Mesenteric fat pad (tissue), 1 donor: ENCODE results near the gene KLF1. TPM values are rescaled to one million over a fixed set of nuclear protein-coding genes. Genes with fewer than 3 reads are reported as not detected.
A peak's percentile ranks its signal among the peaks of the same experiment; 100 is the strongest.
"Not testable (repeated sequence)": the region's sequence is repeated elsewhere in the genome, so short reads cannot be mapped to it uniquely, and the experiment has no call there.

ENCODE experiments used
- DNase-seq: peaks from one replicate; pipeline ENCODE4 v3.0.0-alpha.2; 2020; ENCODE audit warnings: low spot score
- total RNA-seq: library from RNA; stranded (reverse); fragmentation: NEBNext Ultra II Directional; extraction: Animal tissue kit (Norgen Biotek cat#: 25700); gene quantifications from one replicate; pipeline ENCODE4 v1.2.1, GENCODE V29; 2021
- donor health status: DM: yes; HTN: yes; CAD: no.

The KLF1 gene
- total RNA-seq, 1 donor from 2014 or later: not detected

DNA sequence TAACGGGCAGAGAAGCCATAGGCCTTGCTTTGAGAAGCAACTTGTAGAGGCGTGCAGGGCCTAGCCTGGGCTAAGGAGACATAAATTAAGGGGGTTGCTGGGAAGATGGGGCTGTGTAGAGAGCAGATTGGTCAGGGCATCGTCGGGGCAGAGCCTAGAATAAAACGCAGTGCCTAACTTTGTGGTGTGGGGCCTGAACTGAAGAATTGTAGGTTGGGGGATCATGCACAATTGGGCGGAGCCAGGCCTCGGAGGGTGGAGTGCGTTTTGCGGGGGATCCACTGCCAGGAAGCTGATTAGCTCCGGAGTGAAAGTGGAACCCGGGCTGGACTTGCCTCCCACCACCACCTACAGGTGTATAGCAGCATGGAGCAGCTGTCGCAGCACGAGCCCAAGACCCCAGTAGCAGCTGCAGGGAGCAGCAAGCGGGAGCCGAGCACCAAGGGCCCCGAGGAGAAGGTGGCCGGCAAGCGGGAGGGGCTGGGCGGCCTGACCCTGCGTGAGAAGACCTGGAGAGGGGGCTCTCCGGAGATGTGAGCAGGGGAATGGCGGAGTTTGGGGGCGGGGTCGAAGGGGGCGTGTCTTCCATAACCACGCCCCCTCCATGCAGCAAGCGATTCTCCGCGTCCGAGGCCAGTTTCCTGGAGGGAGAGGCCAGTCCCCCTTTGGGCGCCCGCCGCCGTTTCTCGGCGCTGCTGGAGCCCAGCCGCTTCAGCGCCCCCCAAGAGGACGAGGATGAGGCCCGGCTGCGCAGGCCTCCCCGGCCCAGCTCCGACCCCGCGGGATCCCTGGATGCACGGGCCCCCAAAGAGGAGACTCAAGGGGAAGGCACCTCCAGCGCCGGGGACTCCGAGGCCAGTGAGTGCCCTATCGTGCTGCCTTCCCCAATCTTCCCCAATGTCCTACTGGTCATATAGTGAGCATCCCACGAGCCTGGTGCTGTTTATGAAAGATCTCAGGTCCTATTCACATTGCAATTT lies 19.6 kb downstream of the KLF1 start:
- DNase-seq: no peak

DNA sequence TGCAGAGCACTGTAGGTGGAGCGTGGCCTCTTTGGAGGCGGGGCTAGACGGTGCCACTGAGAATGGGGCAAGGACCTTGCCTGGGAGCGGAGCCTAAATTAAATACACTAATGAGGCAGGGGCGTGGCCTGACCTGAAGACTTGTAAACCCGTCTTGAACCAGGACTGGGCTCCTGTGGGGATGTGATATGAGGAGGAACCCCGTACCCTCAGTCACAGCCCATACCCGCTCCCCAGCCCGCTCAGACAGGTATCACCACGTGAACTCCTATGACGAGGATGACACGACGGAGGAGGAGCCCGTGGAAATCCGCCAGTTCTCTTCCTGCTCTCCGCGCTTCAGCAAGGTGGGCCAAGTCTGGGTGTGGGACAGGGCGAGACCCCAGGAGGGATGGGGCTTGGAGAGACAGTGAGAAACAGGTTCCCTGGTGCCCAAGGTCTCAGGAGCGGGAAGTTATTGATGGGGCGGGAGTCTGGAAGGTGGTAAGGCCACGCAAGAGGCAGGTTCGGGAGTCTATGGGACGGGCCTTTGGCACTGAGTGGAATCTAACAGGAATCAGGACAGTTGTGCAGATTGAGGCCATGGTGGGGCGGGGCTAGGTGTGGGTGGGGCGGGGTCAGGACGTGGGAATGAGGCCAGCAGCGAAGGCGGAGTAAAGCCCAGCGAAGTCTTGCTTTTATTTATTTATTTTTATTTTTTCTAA lies 20.4 kb downstream of the KLF1 start:
- DNase-seq: no peak

DNA sequence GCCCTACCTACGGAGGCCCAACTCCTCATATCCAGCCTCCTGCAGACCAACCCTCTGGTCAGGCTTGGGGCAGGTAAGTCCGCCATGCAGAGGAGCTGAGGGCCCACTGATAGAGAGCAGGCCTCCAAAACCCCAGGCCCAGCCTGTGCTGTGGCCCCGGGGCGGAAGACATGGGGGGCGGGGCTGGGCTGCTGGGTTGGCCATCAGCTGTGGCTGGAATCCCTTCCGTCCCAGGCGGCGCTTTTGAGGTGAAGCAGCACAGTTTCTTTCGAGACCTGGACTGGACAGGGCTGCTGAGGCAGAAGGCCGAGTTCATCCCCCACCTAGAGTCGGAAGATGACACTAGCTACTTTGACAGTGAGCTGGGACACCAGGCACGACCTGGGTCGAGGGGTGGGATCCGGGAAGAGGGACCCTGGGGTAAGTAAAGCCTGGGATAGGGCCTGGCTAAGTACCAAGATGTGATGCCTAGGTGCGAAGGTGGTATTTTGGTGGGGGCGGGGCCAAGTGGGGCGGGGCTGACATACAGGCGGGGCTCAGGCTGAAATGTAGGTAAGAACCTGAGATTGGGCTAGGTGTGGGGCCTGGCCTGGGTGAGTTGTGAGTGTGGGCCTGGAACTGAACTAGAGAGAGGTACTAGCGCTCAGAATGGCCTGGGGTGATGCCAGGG lies 21.1 kb downstream of the KLF1 start:
- DNase-seq: no peak

DNA sequence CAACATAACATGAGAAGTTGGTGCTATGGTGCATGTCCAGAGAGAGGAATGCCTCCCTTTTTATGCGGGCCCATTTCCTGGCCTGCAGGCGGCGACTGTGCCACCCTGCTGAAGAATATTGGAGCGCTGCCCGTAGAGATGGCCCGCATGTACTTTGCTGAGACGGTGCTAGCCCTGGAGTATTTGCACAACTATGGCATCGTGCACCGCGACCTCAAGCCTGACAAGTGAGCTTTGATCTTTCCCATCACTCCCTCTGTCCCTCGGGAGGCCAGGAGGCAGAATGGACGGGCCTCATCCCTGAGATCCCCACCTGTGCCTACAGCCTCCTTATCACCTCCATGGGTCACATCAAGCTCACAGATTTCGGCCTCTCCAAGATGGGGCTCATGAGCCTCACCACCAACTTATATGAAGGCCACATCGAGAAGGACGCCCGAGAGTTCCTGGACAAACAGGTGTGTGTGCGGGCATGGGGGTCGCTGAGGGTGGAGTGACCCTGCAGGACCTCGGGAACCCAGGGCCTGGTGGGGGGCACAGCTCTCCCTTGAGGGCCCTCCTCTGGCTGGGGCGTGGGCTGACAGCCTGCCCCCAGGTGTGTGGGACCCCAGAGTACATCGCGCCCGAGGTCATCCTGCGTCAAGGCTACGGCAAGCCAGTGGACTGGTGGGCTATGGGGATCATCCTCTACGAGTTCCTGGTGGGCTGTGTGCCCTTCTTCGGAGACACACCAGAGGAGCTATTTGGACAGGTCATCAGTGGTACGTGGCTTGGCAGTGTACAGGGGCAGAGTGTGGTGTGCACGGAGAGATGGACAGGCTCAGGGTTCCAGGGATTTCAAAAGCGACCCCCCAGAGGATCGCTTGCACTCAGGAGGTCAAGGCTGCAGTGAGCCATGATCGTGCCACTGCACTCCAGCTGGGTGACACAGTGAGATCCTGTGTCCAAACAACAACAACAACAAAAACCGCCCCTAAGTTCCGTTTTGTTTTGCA lies 22.0 kb downstream of the KLF1 start:
- DNase-seq: no peak

DNA sequence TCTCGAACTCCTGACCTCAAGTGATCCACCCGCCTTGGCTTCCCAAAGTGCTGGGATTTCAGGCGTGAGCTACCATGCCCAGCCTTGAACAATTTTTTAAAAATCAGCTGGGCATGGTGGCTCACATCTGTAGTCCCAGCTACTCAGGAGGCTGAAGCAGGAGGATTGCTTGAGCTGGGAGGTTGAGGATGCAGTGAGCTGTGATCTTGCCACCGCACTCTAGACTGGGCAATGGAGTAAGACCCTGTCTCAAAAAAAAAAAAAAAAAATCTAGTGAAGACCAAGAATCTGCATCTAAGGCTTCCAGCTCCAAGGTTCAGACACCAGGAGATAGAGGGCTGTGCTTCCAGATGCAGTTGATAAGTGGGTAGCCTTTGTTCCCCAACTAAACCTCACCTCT lies 22.9 kb downstream of the KLF1 start:
- DNase-seq: no peak

DNA sequence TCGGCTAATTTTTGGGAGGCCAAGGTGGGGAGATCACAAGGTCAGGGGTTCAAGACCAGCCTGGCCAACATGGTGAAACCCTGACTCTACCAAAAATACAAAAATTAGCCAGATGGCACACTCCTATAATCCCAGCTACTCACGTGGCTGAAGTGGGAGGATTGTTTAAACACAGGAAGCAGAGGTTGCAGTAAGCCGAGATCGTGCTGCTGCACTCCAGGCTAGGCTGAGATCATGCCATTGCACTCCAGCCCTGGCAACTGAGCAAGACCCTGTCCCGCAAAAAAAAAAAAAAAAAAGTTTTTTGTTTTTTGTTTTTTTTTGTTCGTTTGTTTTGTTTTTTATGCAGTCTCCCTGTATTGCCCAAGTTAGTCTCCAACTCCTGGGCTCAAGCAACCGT lies 27.5 kb downstream of the KLF1 start:
- no peak for DNase-seq

DNA sequence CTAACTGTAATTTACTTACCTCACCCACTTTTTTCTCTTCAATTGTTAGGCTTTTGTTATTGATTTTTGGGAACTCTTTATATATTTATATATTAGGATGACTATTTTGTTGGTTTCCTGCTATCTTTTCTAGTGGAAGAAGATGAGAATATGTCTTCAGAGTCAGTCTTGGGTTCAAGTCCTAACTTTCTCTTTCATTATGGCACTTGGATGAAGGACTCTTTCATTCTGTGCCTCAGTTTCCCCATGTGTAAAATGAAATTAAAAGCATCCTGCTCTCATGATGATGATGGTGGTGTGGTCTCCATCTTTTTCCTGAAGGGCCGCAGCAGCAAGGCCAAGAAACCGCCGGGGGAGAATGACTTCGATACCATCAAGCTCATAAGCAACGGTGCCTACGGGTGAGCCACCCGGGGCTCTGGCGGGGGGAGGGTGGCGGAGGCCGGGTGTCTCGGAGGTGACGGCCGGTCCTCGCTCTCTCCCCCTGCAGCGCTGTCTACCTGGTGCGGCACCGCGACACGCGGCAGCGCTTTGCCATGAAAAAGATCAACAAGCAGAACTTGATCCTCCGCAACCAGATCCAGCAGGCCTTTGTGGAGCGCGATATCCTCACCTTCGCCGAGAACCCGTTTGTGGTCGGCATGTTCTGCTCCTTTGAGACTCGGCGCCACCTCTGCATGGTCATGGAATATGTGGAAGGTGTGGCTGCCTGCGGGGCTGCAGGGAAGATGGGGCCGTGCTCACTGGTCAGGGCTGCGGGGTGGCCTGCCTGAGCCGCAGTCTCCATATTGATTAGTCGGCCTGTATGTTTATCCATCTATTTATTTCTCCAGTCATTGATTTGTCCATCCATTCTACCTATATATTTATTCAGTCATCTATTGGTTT lies 28.7 kb downstream of the KLF1 start:
- DNase-seq: no peak

DNA sequence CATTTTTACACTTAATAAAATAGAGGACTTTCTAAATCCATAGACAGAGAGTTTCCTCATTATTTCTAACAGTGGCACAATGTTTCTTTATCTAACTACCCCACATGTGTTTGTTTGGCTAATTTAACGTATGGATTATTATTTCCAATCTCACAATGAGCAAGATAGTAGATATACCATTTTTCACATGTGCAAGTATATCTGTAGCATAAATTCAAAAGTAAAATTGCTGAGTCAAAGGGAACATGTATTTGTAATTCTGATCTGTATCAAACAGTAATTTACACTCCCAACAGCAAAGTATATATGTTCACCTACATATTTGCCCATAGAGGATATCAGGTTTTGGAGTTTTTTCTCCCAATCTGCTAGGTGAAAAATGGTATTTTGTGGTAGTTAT lies 30.3 kb downstream of the KLF1 start:
- no peak for DNase-seq

DNA sequence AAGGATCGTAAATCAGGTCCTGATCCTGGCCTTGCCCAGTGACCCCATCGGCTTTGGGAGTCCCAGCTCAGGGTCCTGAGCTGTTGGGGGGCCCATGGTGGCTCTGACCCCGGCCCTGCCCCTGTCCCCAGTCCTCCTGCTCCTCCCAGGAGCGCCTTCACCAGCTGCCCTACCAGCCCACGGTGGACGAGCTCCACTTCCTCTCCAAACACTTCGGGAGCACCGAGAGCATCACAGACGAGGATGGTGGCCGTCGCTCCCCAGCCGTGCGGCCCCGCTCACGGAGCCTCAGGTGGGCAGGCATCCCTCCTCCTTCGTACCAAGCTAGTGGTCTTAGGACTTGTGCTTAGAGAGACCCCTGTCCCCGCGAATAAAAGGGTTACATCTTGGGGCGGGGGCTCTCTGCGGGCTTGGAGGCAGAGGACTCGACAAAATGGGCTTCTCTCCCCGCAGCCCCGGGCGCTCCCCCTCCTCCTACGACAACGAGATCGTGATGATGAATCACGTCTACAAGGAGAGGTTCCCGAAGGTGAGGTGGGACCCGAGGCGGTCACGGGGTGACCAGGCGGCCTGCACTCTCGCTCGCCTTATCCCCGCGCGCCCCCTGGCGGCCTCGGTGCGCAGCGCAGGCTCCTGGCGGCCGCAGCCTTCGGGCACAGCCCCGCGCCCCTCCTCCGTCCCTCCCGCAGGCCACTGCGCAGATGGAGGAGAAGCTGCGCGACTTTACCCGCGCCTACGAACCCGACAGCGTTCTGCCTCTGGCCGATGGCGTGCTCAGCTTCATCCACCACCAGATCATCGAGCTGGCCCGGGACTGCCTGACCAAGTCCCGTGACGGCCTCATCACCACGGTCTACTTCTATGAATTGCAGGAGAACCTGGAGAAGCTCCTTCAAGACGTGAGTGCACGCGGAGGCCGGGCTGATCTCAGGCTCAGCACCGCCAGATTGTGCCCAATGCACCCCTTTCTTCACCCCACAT lies 39.6 kb downstream of the KLF1 start:
- peak; percentile 95 for DNase-seq

DNA sequence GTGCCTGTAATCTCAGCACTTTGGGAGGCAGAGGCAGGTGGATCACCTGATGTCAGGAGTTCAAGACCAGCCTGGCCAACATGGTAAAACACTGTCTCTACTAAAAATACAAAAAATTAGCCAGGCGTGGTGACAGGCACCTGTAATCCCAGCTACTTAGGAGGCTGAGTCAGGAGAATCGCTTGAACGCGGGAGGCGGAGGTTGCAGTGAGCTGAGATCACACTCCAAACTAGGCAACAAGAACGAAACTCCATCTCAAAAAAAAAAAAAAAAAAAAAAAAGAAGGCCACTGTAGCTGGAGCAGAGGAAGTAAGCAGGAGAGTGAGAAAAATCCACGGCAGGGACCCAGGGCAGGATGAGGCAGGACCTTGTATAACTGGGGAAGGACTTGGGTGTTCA lies 40.4 kb downstream of the KLF1 start:
- not testable (repeated sequence) for DNase-seq

DNA sequence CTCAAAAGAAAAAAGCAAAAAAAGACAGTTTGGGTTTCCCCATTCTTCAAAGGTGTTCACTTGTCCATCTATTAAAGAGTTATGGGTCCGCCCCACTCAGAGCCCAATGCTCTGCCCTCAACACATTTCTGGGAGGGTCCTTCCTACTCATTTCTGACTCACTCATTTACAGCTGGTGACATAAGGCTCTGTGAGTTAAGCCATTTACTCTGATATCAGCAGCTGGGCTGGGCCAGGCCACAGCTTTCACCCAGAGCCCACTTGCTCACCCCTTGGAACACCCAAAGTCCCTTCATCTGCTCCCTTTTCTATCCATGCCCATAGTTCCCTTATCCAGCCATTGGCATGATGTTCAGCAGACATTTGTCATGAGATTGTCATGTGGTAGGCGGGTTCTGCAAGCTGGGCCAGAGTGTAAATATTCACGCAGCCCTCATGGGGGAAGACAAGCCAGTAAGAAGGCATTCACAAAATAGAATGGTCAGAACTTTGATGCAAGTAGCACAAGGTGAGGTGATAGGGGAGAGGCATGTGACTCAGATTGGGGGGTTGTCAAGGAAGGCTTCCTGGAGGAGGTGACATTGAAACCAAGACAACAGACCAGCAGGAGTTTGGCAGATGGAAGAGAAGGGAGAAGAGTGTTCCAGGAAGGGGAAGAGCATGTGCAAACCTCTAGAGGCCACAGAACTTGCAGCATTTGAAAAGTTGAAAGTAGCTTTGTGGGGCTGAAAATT lies 42.8 kb downstream of the KLF1 start:
- no peak for DNase-seq

DNA sequence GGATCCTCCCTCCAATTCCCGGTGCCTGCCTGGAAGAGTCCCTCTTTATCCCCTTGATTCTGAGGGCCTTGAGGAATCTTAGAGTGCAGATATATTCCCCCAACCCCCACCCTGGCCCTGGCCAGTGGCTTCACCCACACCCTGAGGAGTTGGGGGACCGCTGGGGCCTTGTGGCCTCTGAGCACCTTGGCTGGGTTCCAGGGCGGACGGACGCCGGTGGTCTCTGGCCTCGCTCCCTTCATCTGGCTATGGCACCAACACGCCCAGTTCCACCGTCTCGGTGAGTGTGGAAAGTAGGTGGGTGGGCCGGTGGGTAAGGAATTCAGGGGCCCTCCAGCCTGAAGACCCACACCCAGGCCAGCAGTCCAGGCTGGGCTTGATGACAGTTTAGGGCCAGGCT lies 43.7 kb downstream of the KLF1 start:
- no peak for DNase-seq

DNA sequence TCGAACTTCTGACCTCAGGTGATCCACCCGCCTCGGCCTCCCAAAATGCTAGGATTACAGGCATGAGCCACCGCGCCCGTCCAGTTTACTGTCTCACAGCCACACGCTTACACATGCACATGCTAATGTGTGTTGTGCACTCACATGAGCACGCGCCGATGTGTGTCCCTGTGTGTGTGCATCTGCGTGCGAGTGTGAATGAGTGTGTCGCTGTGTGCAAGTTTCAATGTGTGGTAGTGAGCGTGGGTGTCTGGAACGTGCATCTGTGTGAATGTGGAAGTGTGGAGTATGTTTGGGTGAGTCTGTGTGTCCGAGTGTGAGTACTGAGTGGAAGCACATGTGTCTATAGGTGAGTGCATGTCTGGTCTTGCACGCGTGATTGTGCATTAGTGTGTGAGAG lies 44.5 kb downstream of the KLF1 start:
- DNase-seq: no peak

DNA sequence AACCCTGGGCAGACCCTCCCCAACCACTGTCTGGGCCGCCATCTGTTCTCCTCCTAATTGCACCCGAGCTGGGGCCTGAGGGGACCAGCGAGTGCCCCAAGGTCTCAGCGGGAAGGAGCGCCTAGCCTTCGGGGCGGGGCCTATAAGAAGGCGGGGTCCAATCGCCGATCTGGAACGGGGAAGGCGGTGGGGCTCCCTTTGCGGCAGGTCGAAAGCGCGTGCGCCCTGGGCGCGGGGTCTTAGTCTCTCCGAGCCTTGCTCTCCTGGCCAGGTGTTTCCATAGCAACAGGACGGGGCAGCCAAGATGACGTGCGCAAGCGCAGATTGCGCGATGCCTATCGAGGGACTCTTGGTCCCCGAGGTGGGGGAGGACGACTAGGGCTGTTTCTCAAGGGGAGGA lies 45.9 kb downstream of the KLF1 start:
- DNase-seq: no peak

DNA sequence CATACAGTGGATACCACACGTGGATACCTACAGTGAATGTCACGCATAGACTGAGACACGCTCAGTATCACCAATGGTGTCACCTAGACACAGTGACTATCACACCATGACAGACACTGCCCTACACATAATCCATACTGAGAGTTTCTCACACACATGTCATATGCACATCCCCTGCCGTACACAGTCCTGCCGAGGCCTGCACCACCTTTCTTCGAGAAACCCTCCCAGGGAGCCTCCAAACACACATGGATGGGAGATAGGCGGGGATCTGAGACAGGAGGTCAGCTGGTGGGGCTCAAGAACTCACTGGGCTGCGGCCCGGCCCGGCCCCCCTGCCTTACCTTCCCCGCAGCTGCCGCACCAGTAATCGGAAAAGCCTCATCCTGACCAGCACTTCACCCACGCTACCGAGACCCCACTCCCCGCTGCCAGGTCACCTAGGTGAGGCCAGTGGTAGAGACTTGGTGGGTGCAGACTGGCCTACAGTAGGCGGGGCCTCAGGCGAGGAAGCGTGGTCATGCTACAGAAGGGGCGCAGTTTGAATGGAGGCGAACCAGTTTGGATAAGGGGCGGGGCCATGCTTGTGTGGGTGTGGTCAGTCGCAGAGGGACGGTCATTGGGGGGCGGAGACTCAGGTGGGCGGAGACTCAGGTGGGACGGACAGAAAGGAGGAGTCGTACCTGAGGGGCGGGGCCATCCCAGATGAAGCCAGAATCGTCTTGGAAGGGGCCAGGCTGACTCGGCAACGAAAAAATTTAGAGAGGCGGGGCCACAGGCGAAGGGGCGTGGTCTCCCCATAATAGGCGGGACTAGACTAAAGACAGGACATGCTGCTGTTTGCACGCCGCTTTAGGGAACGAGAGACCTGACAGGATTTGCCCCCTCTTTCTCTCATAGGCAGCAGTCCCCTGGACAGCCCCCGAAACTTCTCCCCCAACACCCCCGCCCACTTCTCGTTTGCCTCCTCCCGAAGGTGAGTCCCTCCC lies 46.6 kb downstream of the KLF1 start:
- no peak for DNase-seq
